ENCODE data around the gene ROBO1.

ROBO1 gene

DNA sequence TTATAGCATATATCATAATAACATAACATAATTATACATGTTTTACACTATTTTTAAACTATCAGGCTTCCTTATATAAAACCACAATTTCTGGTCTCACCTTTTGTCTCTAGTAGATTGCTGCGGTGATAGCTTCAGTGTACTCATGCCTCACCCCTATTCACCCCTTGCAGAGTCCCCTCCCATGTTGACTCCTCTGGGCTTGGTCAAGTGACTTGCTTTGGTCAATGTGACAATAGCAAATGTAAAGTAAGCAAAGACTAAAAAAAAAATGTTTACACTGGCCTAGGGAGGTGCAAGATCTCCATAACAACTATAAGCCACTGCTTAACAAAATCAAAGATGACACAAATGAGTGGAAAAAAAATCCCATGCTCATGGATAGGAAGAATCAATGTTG lies 537.5 kb downstream of the ROBO1 start:
- Histone ChIP-seq H3K27ac (ENCODE audit: low read length) (no peak overlapping the region), H2AFZ (ENCODE audit: low read depth, low read length) (no peak overlapping the region), H3K27me3 (ENCODE audit: insufficient read depth, low read length, poor library complexity) (no peaks in the 10 kb centered on the region), H3K36me3 (ENCODE audit: insufficient read depth, low read length) (no peaks in the 10 kb centered on the region), H3K79me2 (ENCODE audit: insufficient read depth, low read length) (no peaks in the 10 kb centered on the region), H3K9ac (ENCODE audit: low read depth, low read length) (no peak overlapping the region), H3K4me2 (ENCODE audit: insufficient read depth, low read length) (no peak overlapping the region), H3K9me3 (ENCODE audit: insufficient read depth, low read length, severe bottlenecking) (no peaks in the 10 kb centered on the region), H3K4me3 (ENCODE audit: low read depth in 1 of 2, low read length in 2 of 2) (no peak overlapping the region), H4K20me1 (ENCODE audit: insufficient read depth, low read length) (no peaks in the 10 kb centered on the region), H3K4me1 (ENCODE audit: insufficient read depth, low read length) (no peaks in the 10 kb centered on the region)
- DNase-seq (no peak), ATAC-seq (ENCODE audit: insufficient read depth, low read depth) (no peak)
- TF ChIP-seq, protein P1, sequence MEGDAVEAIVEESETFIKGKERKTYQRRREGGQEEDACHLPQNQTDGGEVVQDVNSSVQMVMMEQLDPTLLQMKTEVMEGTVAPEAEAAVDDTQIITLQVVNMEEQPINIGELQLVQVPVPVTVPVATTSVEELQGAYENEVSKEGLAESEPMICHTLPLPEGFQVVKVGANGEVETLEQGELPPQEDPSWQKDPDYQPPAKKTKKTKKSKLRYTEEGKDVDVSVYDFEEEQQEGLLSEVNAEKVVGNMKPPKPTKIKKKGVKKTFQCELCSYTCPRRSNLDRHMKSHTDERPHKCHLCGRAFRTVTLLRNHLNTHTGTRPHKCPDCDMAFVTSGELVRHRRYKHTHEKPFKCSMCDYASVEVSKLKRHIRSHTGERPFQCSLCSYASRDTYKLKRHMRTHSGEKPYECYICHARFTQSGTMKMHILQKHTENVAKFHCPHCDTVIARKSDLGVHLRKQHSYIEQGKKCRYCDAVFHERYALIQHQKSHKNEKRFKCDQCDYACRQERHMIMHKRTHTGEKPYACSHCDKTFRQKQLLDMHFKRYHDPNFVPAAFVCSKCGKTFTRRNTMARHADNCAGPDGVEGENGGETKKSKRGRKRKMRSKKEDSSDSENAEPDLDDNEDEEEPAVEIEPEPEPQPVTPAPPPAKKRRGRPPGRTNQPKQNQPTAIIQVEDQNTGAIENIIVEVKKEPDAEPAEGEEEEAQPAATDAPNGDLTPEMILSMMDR (IDR thresholded peaks at IDR 0.05; ENCODE audit: borderline replicate concordance, extremely low read depth, low read length, poor library complexity, severe bottlenecking): no peak
- TF ChIP-seq EZH2 (IDR thresholded peaks at IDR 0.05; ENCODE audit: borderline replicate concordance, low read depth, low read length, severe bottlenecking): no peak

DNA sequence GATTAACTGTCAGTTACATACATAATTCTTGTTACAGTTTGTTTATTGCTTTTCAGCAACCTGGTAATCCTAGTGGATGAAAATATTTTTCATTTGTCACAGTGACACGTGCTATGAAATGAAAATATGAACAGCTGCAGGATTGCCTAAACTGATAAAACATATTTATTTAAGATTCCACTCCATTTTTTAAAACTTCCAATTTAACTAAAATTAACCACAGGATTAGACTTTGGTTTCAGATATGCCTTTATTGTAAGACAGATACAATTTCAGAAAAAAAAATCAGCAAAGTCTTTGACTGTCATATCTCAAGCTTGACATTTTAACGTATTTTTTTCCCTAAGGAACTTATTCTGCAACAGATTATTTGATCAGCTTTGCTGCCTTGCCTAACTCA lies 550.7 kb downstream of the ROBO1 start:
- ATAC-seq (ENCODE audit: insufficient read depth, low read depth) (no peak), DNase-seq (no peak)
- Histone ChIP-seq H3K9ac (ENCODE audit: low read depth, low read length) (no peak overlapping the region), H3K36me3 (ENCODE audit: insufficient read depth, low read length) (no peaks in the 10 kb centered on the region), H2AFZ (ENCODE audit: low read depth, low read length) (no peak overlapping the region), H4K20me1 (ENCODE audit: insufficient read depth, low read length) (no peaks in the 10 kb centered on the region), H3K79me2 (ENCODE audit: insufficient read depth, low read length) (no peaks in the 10 kb centered on the region), H3K27ac (ENCODE audit: low read length) (no peak overlapping the region), H3K9me3 (ENCODE audit: insufficient read depth, low read length, severe bottlenecking) (no peaks in the 10 kb centered on the region), H3K27me3 (ENCODE audit: insufficient read depth, low read length, poor library complexity) (no peaks in the 10 kb centered on the region), H3K4me1 (ENCODE audit: insufficient read depth, low read length) (no peaks in the 10 kb centered on the region), H3K4me2 (ENCODE audit: insufficient read depth, low read length) (no peak overlapping the region), H3K4me3 (ENCODE audit: low read depth in 1 of 2, low read length in 2 of 2) (no peak overlapping the region)
- TF ChIP-seq, protein P1 (IDR thresholded peaks at IDR 0.05; ENCODE audit: borderline replicate concordance, extremely low read depth, low read length, poor library complexity, severe bottlenecking): no peak
- no peak for TF ChIP-seq EZH2 (IDR thresholded peaks at IDR 0.05; ENCODE audit: borderline replicate concordance, low read depth, low read length, severe bottlenecking)

DNA sequence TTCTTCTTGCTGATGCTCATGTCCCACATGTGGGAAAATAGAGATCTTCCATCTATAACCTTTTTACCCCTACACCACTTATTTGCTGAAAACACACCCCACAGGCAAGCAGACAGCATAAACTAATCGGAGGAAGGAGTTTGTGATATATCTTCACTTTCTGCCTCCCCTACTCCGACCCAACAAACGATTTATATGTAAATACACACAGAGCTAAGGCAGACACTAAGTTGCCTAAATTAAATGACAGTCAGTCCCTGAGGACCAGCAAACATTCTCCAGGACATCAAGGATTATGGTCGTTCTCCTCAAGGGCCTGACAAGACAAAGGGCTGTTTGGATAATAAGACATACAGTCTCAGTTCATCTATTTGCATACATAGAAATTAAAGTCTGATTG lies 552.5 kb downstream of the ROBO1 start:
- Histone ChIP-seq H3K4me3 (ENCODE audit: low read depth in 1 of 2, low read length in 2 of 2) (no peak overlapping the region), H3K27ac (ENCODE audit: low read length) (no peak overlapping the region), H3K36me3 (ENCODE audit: insufficient read depth, low read length) (no peaks in the 10 kb centered on the region), H3K9ac (ENCODE audit: low read depth, low read length) (no peak overlapping the region), H4K20me1 (ENCODE audit: insufficient read depth, low read length) (no peaks in the 10 kb centered on the region), H3K9me3 (ENCODE audit: insufficient read depth, low read length, severe bottlenecking) (no peaks in the 10 kb centered on the region), H3K4me1 (ENCODE audit: insufficient read depth, low read length) (no peaks in the 10 kb centered on the region), H3K79me2 (ENCODE audit: insufficient read depth, low read length) (no peaks in the 10 kb centered on the region), H2AFZ (ENCODE audit: low read depth, low read length) (no peak overlapping the region), H3K4me2 (ENCODE audit: insufficient read depth, low read length) (no peak overlapping the region), H3K27me3 (ENCODE audit: insufficient read depth, low read length, poor library complexity) (no peaks in the 10 kb centered on the region)
- ATAC-seq (ENCODE audit: insufficient read depth, low read depth) (no peak), DNase-seq (no peak)
- no peak for TF ChIP-seq EZH2 (IDR thresholded peaks at IDR 0.05; ENCODE audit: borderline replicate concordance, low read depth, low read length, severe bottlenecking)
- TF ChIP-seq, protein P1 (IDR thresholded peaks at IDR 0.05; ENCODE audit: borderline replicate concordance, extremely low read depth, low read length, poor library complexity, severe bottlenecking): no peak
